Mammary epithelial cell (primary cell): ENCODE measurements around the gene DND1.
"Not testable (repeated sequence)": the region's sequence is repeated elsewhere in the genome, so short reads cannot be mapped to it uniquely, and the experiment has no call there.

Experiments used
- CTCF ChIP-seq, 2 donors: IDR thresholded peaks in 1 of 2; conservative IDR thresholded peaks in 1 of 2; 2 replicates each; pipeline ENCODE4 v1.5.1; 2011 to 2012; ENCODE audit warnings: inconsistent platforms in 2 of 2, low read length in 2 of 2, mild to moderate bottlenecking in 2 of 2, control low read depth in 1 of 2, low read depth in 1 of 2; ENCODE audit not compliant: insufficient read depth in 1 of 2; ENCODE audit errors: extremely low read depth in 1 of 2
- EZH2 ChIP-seq: IDR thresholded peaks from 2 replicates; pipeline ENCODE4 v1.6.1; 2012; ENCODE audit warnings: low read length, inconsistent platforms, borderline replicate concordance

- TF ChIP-seq CTCF (conservative IDR thresholded peaks at IDR 0.05 in 1 of 2, IDR thresholded peaks at IDR 0.05 in 1 of 2; ENCODE audit: extremely low read depth in 1 of 2, insufficient read depth in 1 of 2, low read depth in 1 of 2, low read length in 2 of 2); EZH2: not testable (repeated sequence)
Observed at GRCh38 chr5:140708787-140709186, 35.4 kb upstream of the DND1 start.
